HFF-Myc (cell line): ENCODE data around the gene TCP11L2.
A peak's percentile ranks its signal among the peaks of the same experiment; 100 is the strongest.
"Not testable (repeated sequence)": the region's sequence is repeated elsewhere in the genome, so short reads cannot be mapped to it uniquely, and the experiment has no call there.

ENCODE experiments used
- DNase-seq: peaks from one replicate; pipeline ENCODE4 v3.0.0-alpha.2; 2011; ENCODE audit warnings: low read depth; ENCODE audit errors: extremely low read depth
- H3K4me3 ChIP-seq: replicated peaks from 2 replicates; pipeline ENCODE4 v1.5.1; 2011; ENCODE audit warnings: low read depth, mild to moderate bottlenecking, control low read depth, low read length
- CTCF ChIP-seq: IDR thresholded peaks from 2 replicates; pipeline ENCODE4 v1.5.1; 2012; ENCODE audit warnings: mild to moderate bottlenecking, low read depth, low read length, control low read depth; ENCODE audit errors: missing control alignments

The TCP11L2 gene

GRCh38 chr12:106281804-106282203 lies 20.7 kb upstream of the TCP11L2 start:
- DNase-seq, result no peak
- no peak overlapping the region for H3K4me3 ChIP-seq
- no peak for TF ChIP-seq CTCF

GRCh38 chr12:106282457-106283097 lies 20.0 kb upstream of the TCP11L2 start:
- peak; percentile 64 for TF ChIP-seq CTCF
- no peak overlapping the region for H3K4me3 ChIP-seq
- no peak for DNase-seq

GRCh38 chr12:106284358-106285105 lies 18.0 kb upstream of the TCP11L2 start:
- TF ChIP-seq CTCF, result no peak
- no peak overlapping the region for H3K4me3 ChIP-seq
- DNase-seq, result no peak

- H3K4me3 ChIP-seq, result no peak overlapping the region
- no peak for TF ChIP-seq CTCF
- DNase-seq, result no peak
Measured at GRCh38 chr12:106285982-106286381, 16.6 kb upstream of the TCP11L2 start.

GRCh38 chr12:106286576-106287162 lies 15.9 kb upstream of the TCP11L2 start:
- H3K4me3 ChIP-seq, DNase-seq: not testable (repeated sequence)

GRCh38 chr12:106287364-106287763 lies 15.2 kb upstream of the TCP11L2 start:
- DNase-seq, result no peak

More at GRCh38 chr12:106287364-106287763, 15.2 kb upstream of the TCP11L2 start:
- no peak overlapping the region for H3K4me3 ChIP-seq
- no peak for TF ChIP-seq CTCF
